Stimulated activated CD4-positive, alpha-beta T cell treated with anti-CD3 and anti-CD28 coated beads, Interleukin-15, amount 100 ng/mL, for 1 hour (primary cell): Measurements from ENCODE around the gene TPI1.

ENCODE experiments used
- DNase-seq, 2 donors: peaks; one replicate each; pipeline ENCODE4 v3.0.0-alpha.2; 2020; ENCODE audit warnings: low read depth in 1 of 2, low spot score in 1 of 2

The TPI1 gene

DNA sequence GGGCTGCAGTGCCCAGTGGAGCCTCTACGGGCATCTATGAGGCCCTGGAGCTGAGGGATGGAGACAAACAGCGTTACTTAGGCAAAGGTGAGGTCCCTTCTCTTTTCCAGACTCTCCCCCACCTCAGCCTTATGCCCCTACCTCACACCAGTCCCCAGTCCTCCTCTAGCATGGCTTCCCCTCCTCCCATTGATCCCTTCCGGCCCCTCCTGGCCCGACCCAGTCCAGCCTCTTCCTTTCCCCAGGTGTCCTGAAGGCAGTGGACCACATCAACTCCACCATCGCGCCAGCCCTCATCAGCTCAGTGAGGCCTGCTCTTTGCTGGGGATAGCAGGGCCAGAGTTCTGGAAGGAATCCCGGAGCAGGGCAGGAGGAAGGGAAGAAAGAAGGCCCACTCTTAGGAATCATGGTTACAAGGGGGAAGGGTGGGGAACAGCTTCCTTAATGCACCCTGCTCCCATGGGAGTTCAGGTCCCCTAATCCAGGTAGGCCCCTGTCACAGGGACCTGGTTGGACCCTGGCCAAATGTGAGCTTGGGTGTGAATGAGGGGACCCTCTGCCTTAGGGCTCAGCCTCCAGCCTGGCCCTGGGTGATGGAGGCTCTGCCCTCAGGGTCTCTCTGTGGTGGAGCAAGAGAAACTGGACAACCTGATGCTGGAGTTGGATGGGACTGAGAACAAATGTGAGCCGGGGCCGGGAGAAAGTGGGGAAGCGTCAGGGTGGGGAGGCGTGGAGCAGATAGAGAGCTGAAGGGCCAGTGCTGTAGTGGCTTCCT lies 49.3 kb downstream of the TPI1 start:
- no peak for DNase-seq

DNA sequence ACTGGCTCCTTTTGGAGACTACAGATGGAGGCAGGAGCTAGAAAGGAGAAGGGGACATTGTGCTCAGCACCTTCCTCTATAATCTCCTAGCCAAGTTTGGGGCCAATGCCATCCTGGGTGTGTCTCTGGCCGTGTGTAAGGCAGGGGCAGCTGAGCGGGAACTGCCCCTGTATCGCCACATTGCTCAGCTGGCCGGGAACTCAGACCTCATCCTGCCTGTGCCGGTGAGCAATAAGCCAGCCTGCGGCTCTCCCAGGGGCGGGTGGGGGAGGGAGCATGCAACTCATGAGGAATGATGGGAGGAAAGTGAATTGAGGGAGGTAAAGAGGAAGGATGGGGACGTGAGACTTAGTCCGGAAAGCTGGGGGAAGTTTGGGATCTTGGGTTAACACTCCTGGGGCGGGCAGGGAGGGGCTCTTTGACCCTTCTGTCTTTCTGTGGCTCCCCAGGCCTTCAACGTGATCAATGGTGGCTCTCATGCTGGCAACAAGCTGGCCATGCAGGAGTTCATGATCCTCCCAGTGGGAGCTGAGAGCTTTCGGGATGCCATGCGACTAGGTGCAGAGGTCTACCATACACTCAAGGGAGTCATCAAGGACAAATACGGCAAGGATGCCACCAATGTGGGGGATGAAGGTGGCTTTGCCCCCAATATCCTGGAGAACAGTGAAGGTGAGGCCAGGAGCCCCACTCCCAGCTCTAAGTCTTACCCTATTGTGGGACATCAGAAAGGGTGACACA lies 50.3 kb downstream of the TPI1 start:
- DNase-seq, result no peak

DNA sequence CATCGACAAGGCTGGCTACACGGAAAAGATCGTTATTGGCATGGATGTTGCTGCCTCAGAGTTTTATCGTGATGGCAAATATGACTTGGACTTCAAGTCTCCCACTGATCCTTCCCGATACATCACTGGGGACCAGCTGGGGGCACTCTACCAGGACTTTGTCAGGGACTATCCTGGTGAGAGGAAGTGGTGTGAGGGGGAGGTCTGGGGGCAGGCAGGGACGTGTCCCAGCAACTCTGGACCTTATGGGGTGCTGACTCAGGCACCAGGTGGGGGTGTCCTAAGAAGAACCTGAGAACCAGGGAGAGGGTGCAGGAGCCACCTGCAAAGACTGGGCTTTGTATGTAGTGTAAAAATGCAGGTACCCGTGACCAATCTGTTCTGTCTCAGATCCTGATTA lies 52.3 kb downstream of the TPI1 start:
- no peak for DNase-seq
